Measurements from ENCODE around the gene KRTAP10-8. TPM values are rescaled to one million over a fixed set of nuclear protein-coding genes. Genes with fewer than 3 reads are reported as not detected.
"Not testable (repeated sequence)": the region's sequence is repeated elsewhere in the genome, so short reads cannot be mapped to it uniquely, and the experiment has no call there.

Gene KRTAP10-8
- total and polyA plus RNA-seq, 5 donors = not detected

DNA sequence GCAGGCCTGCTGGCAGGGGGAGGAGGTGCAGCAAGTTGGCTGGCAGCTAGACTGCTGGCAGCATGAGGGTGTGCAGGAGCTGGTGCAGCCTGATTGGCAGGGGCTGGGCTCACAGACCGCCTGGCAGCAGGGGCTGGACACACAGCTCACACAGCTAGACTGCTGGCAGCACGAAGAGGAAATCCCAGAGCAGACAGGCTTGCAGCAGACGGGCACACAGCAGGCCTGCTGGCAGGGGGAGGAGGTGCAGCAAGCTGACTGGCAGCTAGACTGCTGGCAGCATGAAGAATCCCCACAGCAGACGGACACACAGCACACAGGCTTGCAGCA, 20.1 kb upstream of the KRTAP10-8 start:
- DNase-seq; H3K9me3 ChIP-seq (ENCODE audit: control insufficient read depth, low read length); ATAC-seq; H3K4me3 ChIP-seq (ENCODE audit: low read length); H3K27me3 ChIP-seq (ENCODE audit: control insufficient read depth, insufficient read depth); H3K4me1 ChIP-seq (ENCODE audit: control insufficient read depth, insufficient read depth, low read length); H3K27ac ChIP-seq (ENCODE audit: low read length); intact Hi-C loops (cut with DNase I): not testable (repeated sequence)
- WGBS = 51% methylated on average over 4 of the region's 4 CpGs

DNA sequence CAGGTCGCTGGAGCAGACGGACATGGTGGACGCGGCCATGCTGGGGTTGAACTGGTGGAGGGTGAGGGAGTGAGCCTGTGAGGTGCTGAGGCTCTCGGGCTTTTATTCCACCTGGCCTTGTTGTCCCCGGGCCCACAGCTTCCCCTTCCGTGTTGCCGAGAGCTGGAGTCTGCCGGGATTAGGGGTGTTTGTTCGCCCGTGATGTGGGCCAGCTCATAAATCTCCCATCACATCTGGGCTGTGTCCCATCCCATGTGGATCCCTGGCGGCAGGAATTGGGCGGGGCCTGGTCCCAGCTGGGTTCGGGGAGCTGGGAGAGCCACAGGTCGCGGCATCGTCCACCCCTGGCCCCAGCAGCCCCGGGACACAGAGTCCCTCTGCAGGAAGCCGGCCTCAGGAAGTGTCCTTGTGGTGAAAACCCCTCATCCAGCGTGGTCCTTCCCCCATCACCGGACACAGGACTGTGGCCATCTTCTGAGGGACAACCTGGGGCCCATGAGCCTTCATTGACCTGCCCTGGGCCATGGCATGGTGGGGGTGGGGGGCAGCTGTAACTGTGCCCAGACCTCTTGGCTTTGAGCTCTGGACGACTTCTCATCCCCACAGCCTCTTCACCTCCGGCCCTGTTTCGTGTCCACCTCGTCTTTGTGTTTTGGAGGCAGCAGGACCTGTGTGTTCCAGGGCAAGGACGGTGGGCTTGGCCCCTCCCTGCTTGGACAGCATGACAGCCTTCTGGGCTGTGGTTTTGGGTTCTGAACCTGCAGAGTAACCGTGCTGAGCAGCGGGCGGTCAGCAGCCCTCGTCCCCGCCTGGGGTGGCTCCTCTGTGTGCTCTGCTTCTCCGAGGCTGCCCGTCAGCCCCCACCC, 19.2 kb upstream of the KRTAP10-8 start, which contains the start of gene KRTAP10-6:
TSS of gene KRTAP10-6 (minus strand) at position 60 of the 866 bp plus-strand sequence. CDS start at position 39, 21 bp downstream.
- intact Hi-C loops (cut with DNase I) = no loop called here
- H3K4me1 ChIP-seq (ENCODE audit: control insufficient read depth, insufficient read depth, low read length) = no peaks in the 10 kb centered on the region
- WGBS = 71% methylated on average over 33 of the region's 33 CpGs
- no peak within 1 kb of the TSS for H3K4me3 ChIP-seq (ENCODE audit: low read length)
- H3K27me3 ChIP-seq (ENCODE audit: control insufficient read depth, insufficient read depth) = no peaks in the 10 kb centered on the region
- DNase-seq (peak in 1 of 3 donors; percentile 45), ATAC-seq (peak; percentile 17 to 26)
- no peak within 1 kb of the TSS for H3K27ac ChIP-seq (ENCODE audit: low read length)
- no peaks in the 10 kb centered on the region for H3K9me3 ChIP-seq (ENCODE audit: control insufficient read depth, low read length)

DNA sequence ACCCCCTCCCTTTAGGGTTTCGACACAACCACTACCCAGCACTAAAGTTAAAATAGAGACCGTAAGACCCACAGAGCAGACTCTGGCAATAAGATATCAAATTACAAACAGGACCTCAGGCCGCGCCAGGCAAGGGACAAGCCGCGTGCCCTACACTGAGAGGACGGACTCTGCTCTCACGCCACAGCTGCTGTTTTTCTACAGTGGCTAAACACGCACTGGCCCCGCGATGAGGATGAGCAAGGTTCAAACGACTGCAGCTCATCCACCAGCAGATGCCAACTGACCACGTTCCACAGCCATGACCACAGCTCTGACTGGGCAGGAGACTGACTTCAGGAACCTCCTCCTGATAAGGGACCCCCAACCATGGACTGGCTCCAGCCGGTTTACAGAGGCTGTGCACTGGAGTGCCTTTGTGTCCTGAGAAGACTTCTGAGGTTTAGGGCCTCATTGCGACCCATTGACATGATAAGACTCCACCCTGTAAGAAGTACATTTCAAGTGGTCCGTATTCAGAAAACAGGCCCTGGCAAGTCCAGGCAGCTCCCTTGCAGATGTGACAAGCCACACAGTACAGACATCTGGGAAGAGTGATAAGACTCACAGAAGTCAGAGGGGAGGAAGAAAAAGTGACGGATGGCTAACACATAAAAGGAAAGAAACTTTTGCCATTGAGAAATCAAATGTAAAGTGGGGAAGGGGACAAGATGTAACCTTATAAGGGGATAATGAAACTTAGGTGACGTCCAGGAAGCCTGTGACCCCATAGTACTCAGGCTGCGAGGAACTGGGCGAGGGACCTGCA, 18.1 kb upstream of the KRTAP10-8 start:
- Histone ChIP-seq H3K27me3 (ENCODE audit: control insufficient read depth, insufficient read depth) (no peaks in the 10 kb centered on the region), H3K27ac (ENCODE audit: low read length) (no peak overlapping the region), H3K9me3 (ENCODE audit: control insufficient read depth, low read length) (no peaks in the 10 kb centered on the region), H3K4me1 (ENCODE audit: control insufficient read depth, insufficient read depth, low read length) (no peaks in the 10 kb centered on the region), H3K4me3 (ENCODE audit: low read length) (no peak overlapping the region)
- peak in 1 of 3 donors; percentile 27 for DNase-seq
- WGBS = 39% methylated on average over 20 of the region's 20 CpGs
- peak in 1 of 2 donors; percentile 39 for ATAC-seq
- intact Hi-C loops (cut with DNase I) = no loop called here

DNA sequence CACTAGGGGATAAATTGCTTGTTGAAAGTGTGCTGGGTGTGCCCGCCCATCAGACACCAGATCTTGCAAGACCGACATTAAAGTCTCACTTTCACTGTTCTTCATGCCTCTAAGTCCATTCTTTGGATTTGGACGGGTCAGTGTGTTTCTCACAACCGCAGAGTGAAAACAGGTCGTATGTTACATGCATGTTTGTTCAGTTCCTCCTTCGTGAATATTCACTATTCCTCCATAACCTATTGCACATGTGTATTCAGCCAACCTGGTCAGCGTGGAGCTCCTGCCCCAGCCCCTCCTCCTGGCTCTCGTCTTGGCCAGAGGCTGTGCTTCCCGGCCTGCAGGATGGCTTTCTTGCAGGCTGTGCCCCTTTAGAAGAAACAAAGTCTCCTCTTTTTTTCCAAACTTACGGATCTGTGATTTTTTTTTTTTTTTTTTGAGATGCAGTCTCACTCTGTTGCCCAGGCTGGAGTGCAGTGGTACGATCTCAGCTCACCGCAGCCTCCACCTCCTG, 17.4 kb upstream of the KRTAP10-8 start:
- Histone ChIP-seq H3K4me1 (ENCODE audit: control insufficient read depth, insufficient read depth, low read length) (no peaks in the 10 kb centered on the region), H3K9me3 (ENCODE audit: control insufficient read depth, low read length) (no peaks in the 10 kb centered on the region), H3K4me3 (ENCODE audit: low read length) (no peak overlapping the region), H3K27ac (ENCODE audit: low read length) (no peak overlapping the region), H3K27me3 (ENCODE audit: control insufficient read depth, insufficient read depth) (no peaks in the 10 kb centered on the region)
- intact Hi-C loops (cut with DNase I) = no loop called here
- 76% methylated on average over 12 of the region's 12 CpGs for WGBS
- ATAC-seq (no peak), DNase-seq (no peak)

DNA sequence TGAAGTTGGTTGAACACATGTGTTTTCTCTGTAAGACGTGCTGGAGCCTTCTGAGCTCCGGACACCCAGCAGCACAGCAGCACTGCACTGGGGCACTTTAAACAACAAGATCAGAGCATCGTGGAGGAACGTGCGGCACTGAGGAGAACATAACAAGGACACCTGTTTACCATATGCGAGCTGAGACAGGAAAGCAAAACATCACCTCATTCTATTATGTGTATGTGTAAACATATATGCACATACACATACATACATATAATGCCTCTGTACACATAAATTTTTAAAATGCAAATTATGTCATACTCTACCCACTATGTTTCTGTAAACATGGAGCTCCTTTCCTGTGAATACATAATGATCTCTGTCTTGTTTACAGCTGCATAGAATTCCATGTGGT, 16.4 kb upstream of the KRTAP10-8 start:
- H3K4me3 ChIP-seq (ENCODE audit: low read length) = no peak overlapping the region
- ATAC-seq = no peak
- H3K9me3 ChIP-seq (ENCODE audit: control insufficient read depth, low read length) = no peaks in the 10 kb centered on the region
- H3K4me1 ChIP-seq (ENCODE audit: control insufficient read depth, insufficient read depth, low read length) = no peaks in the 10 kb centered on the region
- 79% methylated on average over 6 of the region's 6 CpGs for WGBS
- no peak overlapping the region for H3K27ac ChIP-seq (ENCODE audit: low read length)
- no peak for DNase-seq
- intact Hi-C loops (cut with DNase I) = no loop called here
- no peaks in the 10 kb centered on the region for H3K27me3 ChIP-seq (ENCODE audit: control insufficient read depth, insufficient read depth)

DNA sequence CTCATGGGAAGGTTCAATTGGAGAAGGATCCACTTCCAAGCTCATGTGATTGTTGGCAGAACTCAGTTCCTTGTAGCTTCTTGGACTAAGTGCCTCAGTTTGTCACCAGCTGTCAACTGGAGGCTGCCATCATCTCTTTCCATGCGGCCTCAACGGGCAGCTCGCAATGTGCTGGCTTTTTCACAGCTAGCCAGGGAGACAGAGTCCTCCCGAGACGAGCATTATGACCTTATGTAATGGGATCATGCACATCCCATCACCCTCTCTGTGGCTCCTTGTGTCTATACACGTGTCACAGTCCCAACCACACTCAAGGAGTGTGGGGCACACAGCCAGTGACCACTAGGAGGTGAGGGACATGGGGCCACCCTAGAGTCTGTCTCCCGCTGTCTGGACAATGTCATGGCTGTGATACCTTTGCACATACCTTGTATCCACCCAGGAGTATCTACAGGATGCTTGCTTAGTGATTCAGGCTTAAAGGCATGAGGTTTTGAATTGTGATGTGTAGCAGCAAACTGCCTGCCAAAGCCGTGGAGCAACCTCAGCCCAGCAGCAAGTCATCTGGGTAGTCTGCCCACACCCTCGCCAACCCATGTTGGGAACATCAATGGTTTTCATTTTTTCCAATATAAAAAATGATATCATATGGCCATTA, 15.7 kb upstream of the KRTAP10-8 start:
- H3K27ac ChIP-seq (ENCODE audit: low read length) = no peak overlapping the region
- WGBS = 79% methylated on average over 9 of the region's 9 CpGs
- no peaks in the 10 kb centered on the region for H3K4me1 ChIP-seq (ENCODE audit: control insufficient read depth, insufficient read depth, low read length)
- DNase-seq = no peak
- H3K4me3 ChIP-seq (ENCODE audit: low read length) = no peak overlapping the region
- intact Hi-C loops (cut with DNase I) = no loop called here
- ATAC-seq = no peak
- no peaks in the 10 kb centered on the region for H3K27me3 ChIP-seq (ENCODE audit: control insufficient read depth, insufficient read depth)
- H3K9me3 ChIP-seq (ENCODE audit: control insufficient read depth, low read length) = no peaks in the 10 kb centered on the region

DNA sequence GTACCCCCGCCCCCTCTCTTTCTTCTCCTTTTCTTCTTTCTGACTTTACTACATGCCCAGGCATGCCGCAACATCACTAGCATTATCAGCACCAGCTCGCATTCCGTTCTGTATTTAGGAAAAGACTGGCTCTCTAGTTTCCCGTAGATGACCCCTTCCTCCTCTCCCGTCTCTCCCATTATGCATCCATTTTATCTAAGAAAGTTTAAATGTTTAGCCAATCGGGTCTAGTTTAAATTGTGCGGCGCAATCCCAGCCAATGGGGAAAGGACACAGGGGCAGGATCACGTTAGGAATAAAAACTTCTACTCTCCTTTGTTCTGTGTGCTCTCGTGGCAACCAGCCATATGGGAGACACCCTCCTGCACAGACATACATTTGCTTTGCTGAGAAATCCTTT, 13.8 kb upstream of the KRTAP10-8 start:
- no peaks in the 10 kb centered on the region for H3K4me1 ChIP-seq (ENCODE audit: control insufficient read depth, insufficient read depth, low read length)
- no peaks in the 10 kb centered on the region for H3K9me3 ChIP-seq (ENCODE audit: control insufficient read depth, low read length)
- H3K4me3 ChIP-seq (ENCODE audit: low read length) = no peak overlapping the region
- H3K27me3 ChIP-seq (ENCODE audit: control insufficient read depth, insufficient read depth) = no peaks in the 10 kb centered on the region
- intact Hi-C loops (cut with DNase I) = no loop called here
- no peak overlapping the region for H3K27ac ChIP-seq (ENCODE audit: low read length)
- DNase-seq (no peak), ATAC-seq (no peak)
- 62% methylated on average over 11 of the region's 11 CpGs for WGBS

DNA sequence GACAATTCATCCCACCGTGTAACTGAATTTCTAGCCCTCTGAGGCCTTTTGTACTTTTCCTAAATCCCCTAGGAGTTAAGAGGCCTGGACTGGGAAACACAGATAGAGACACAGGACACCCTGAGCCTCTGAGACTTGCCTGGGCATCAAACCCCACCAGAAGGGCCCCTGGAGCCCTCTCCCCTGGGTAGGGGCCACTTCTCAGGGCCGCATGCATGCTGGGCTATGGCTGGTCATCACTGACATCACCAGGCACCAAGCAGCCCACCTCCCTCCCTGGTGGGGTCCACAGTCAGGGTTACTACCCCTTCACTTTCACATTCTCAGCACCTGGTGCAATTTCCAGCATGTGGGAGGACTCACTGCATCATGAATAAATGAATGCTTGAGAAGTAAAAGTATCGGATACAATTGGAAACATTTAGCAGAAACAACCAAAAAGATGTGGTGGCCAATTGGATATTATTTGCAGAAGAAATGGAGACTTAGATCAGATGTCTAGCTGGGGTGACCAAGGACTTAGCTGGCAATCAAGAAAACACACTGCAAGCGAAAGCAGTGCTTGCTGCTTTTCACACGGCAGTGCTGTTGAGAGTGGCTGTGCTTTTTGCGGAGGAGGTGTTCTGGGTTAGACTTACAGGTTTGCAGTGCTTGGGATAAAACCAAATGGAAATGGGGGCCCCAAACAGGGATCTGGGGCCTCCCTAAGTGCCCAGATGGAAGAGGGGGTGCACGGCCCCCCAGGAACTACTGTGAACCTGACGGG, 12.4 kb upstream of the KRTAP10-8 start:
- ATAC-seq = no peak
- intact Hi-C loops (cut with DNase I) = no loop called here
- H3K27ac ChIP-seq (ENCODE audit: low read length) = no peak overlapping the region
- no peaks in the 10 kb centered on the region for H3K27me3 ChIP-seq (ENCODE audit: control insufficient read depth, insufficient read depth)
- H3K4me1 ChIP-seq (ENCODE audit: control insufficient read depth, insufficient read depth, low read length) = no peaks in the 10 kb centered on the region
- no peaks in the 10 kb centered on the region for H3K9me3 ChIP-seq (ENCODE audit: control insufficient read depth, low read length)
- 83% methylated on average over 8 of the region's 8 CpGs for WGBS
- H3K4me3 ChIP-seq (ENCODE audit: low read length) = no peak overlapping the region
- DNase-seq = no peak

DNA sequence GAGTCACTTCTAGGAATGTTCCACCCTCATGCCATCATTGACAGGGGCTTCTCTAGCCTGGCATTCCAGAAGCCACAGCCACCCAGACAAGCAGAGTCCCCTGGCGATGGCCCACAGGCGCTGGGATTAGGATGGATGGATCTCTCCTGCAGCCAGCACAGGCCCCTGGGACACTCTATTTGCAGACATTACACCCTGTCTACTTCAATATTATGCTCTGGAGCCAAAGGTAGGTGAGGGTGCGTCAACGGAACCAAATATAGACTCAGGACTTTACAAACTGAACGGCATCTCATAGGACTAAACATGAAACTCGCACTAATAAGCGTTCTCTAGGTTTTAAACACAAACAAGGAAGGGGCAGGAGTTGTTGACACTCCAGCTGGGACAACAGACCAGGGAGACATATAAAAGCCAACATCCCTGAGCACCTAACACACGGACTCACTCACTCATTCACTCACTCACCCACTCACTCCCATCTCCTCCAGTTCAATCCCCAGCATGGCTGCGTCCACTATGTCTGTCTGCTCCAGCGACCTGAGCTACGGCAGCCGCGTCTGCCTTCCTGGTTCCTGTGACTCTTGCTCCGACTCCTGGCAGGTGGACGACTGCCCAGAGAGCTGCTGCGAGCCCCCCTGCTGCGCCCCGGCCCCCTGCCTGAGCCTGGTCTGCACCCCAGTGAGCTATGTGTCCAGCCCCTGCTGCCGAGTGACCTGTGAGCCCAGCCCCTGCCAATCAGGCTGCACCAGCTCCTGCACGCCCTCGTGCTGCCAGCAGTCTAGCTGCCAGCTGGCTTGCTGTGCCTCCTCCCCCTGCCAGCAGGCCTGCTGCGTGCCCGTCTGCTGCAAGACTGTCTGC, 11.5 kb upstream of the KRTAP10-8 start, which contains the start of gene KRTAP10-7:
TSS of gene KRTAP10-7 (plus strand) at position 480 of the 861 bp plus-strand sequence. CDS start at position 505, 25 bp downstream.
- H3K27ac ChIP-seq (ENCODE audit: low read length); H3K9me3 ChIP-seq (ENCODE audit: control insufficient read depth, low read length); ATAC-seq; H3K27me3 ChIP-seq (ENCODE audit: control insufficient read depth, insufficient read depth); H3K4me1 ChIP-seq (ENCODE audit: control insufficient read depth, insufficient read depth, low read length); DNase-seq; H3K4me3 ChIP-seq (ENCODE audit: low read length); intact Hi-C loops (cut with DNase I): not testable (repeated sequence)
- WGBS = 69% methylated on average over 23 of the region's 23 CpGs

Data from right cardiac atrium (tissue), 5 donors.